H9 (cell line): ENCODE measurements around the gene GAS6. TPM values are rescaled to one million over a fixed set of nuclear protein-coding genes. Genes with fewer than 3 reads are reported as not detected.

Experiments used
- DNase-seq: peaks from one replicate; pipeline ENCODE4 v3.0.0-alpha.2; 2017
- H2AFZ ChIP-seq: one replicate; pipeline ENCODE4 v1.6.1; 2013; ENCODE audit warnings: mild to moderate bottlenecking, low read length, control low read depth, moderate library complexity
- H2AK5ac ChIP-seq: 2 replicates; pipeline ENCODE4 v1.6.1; 2013; ENCODE audit warnings: low read length, control low read depth, mixed read lengths; ENCODE audit not compliant: insufficient read length
- H2BK120ac ChIP-seq: one replicate; pipeline ENCODE4 v1.6.1; 2013; ENCODE audit warnings: low read depth, mild to moderate bottlenecking, low read length, control low read depth, inconsistent platforms; ENCODE audit not compliant: poor library complexity, severe bottlenecking
- H2BK12ac ChIP-seq: 2 replicates; pipeline ENCODE4 v1.6.1; 2013; ENCODE audit warnings: low read length, control low read depth, mixed read lengths, low read depth; ENCODE audit not compliant: insufficient read length
- H2BK15ac ChIP-seq: 2 replicates; pipeline ENCODE4 v1.6.1; 2013; ENCODE audit warnings: low read depth, low read length, control low read depth
- H2BK20ac ChIP-seq: one replicate; pipeline ENCODE4 v1.6.1; 2013; ENCODE audit warnings: low read depth, mild to moderate bottlenecking, low read length, control low read depth, inconsistent platforms; ENCODE audit not compliant: poor library complexity, severe bottlenecking
- H2BK5ac ChIP-seq: 2 replicates; pipeline ENCODE4 v1.6.1; 2013; ENCODE audit warnings: low read length, control low read depth, mixed read lengths; ENCODE audit not compliant: insufficient read length
- H3K14ac ChIP-seq: 2 replicates; pipeline ENCODE4 v1.6.1; 2013; ENCODE audit warnings: low read length, control low read depth; ENCODE audit not compliant: insufficient read depth
- H3K18ac ChIP-seq: 2 replicates; pipeline ENCODE4 v1.6.1; 2013; ENCODE audit warnings: low read depth, mild to moderate bottlenecking, mixed read lengths, low read length, control low read depth; ENCODE audit not compliant: insufficient read length
- H3K23ac ChIP-seq: 2 replicates; pipeline ENCODE4 v1.6.1; 2013; ENCODE audit warnings: low read length, control low read depth, mixed read lengths, low read depth; ENCODE audit not compliant: insufficient read length
- H3K23me2 ChIP-seq: 2 replicates; pipeline ENCODE4 v1.6.1; 2013; ENCODE audit warnings: low read depth, mild to moderate bottlenecking, mixed read lengths, low read length, control low read depth; ENCODE audit not compliant: insufficient read length, poor library complexity, severe bottlenecking
- H3K27ac ChIP-seq: 2 replicates; pipeline ENCODE4 v1.5.1; 2013; ENCODE audit warnings: low read length, control low read depth, mixed read lengths, low read depth; ENCODE audit not compliant: insufficient read length
- H3K27me3 ChIP-seq: 2 replicates; pipeline ENCODE4 v1.6.1; 2013; ENCODE audit warnings: low read length, control low read depth, inconsistent platforms; ENCODE audit not compliant: insufficient read depth
- H3K4ac ChIP-seq: 2 replicates; pipeline ENCODE4 v1.6.1; 2013; ENCODE audit warnings: low read depth, mild to moderate bottlenecking, control low read depth, inconsistent platforms, low read length, moderate library complexity
- H3K4me1 ChIP-seq: 2 replicates; pipeline ENCODE4 v1.6.1; 2013; ENCODE audit warnings: low read length, control low read depth, inconsistent platforms; ENCODE audit not compliant: insufficient read depth
- H3K4me2 ChIP-seq: 2 replicates; pipeline ENCODE4 v1.6.1; 2013; ENCODE audit warnings: low read length, control low read depth, mixed read lengths; ENCODE audit not compliant: insufficient read length, insufficient read depth
- H3K56ac ChIP-seq: 2 replicates; pipeline ENCODE4 v1.6.1; 2013; ENCODE audit warnings: low read depth, mild to moderate bottlenecking, mixed read lengths, low read length, control low read depth; ENCODE audit not compliant: insufficient read length
- H3K79me1 ChIP-seq: 2 replicates; pipeline ENCODE4 v1.6.1; 2013; ENCODE audit warnings: low read depth, mild to moderate bottlenecking, moderate library complexity, low read length, control low read depth, inconsistent platforms; ENCODE audit not compliant: insufficient read depth, poor library complexity, severe bottlenecking
- H3K79me2 ChIP-seq: 2 replicates; pipeline ENCODE4 v1.6.1; 2013; ENCODE audit warnings: low read length, control low read depth, inconsistent platforms; ENCODE audit not compliant: insufficient read depth
- H3K9ac ChIP-seq: 2 replicates; pipeline ENCODE4 v1.6.1; 2013; ENCODE audit warnings: low read length, control low read depth, mixed read lengths; ENCODE audit not compliant: insufficient read length; ENCODE audit errors: extremely low read depth
- H3K9me3 ChIP-seq: one replicate; pipeline ENCODE4 v1.6.1; 2013; ENCODE audit warnings: low read depth, low read length, inconsistent platforms; ENCODE audit not compliant: control insufficient read depth
- H3T11ph ChIP-seq: one replicate; pipeline ENCODE4 v1.6.1; 2013; ENCODE audit warnings: mild to moderate bottlenecking, low read length, control low read depth, inconsistent platforms
- H4K20me1 ChIP-seq: one replicate; pipeline ENCODE4 v1.6.1; 2013; ENCODE audit not compliant: control insufficient read depth, insufficient read length, insufficient read depth
- H4K5ac ChIP-seq: 2 replicates; pipeline ENCODE4 v1.6.1; 2013; ENCODE audit warnings: low read depth, mild to moderate bottlenecking, mixed read lengths, low read length, control low read depth; ENCODE audit not compliant: insufficient read length
- H4K8ac ChIP-seq: replicated peaks from 2 replicates; pipeline ENCODE4 v1.6.1; 2013; ENCODE audit warnings: low read length, control low read depth, mixed read lengths, low read depth; ENCODE audit not compliant: insufficient read length
- H4K91ac ChIP-seq: 2 replicates; pipeline ENCODE4 v1.6.1; 2013; ENCODE audit warnings: low read depth, mild to moderate bottlenecking, moderate library complexity, mixed read lengths, low read length, control low read depth; ENCODE audit not compliant: insufficient read length
- H3K27ac Mint-ChIP-seq, 3 experiments: 2 replicates in 2 of 3; 3 replicates in 1 of 3; pipeline ENCODE4 v1.8.0; 2020 to 2021; ENCODE audit warnings: mixed read lengths in 3 of 3, mild to moderate bottlenecking in 1 of 3, moderate library complexity in 1 of 3
- H3K27me3 Mint-ChIP-seq: 2 replicates; pipeline ENCODE4 v1.8.0; 2021; ENCODE audit warnings: low read depth, mild to moderate bottlenecking, moderate library complexity, mixed read lengths
- H3K36me3 Mint-ChIP-seq, 3 experiments: 2 replicates in 2 of 3; 3 replicates in 1 of 3; pipeline ENCODE4 v1.8.0; 2020 to 2021; ENCODE audit warnings: low read depth in 3 of 3, mixed read lengths in 3 of 3; ENCODE audit not compliant: insufficient read depth in 1 of 3
- H3K4me1 Mint-ChIP-seq, 2 experiments: 2 replicates each; pipeline ENCODE4 v1.8.0; 2020; ENCODE audit warnings: mixed read lengths in 2 of 2
- H3K4me3 Mint-ChIP-seq, 2 experiments: 2 replicates in 1 of 2; 3 replicates in 1 of 2; pipeline ENCODE4 v1.8.0; 2020 to 2021; ENCODE audit warnings: mild to moderate bottlenecking in 2 of 2, mixed read lengths in 2 of 2, moderate library complexity in 1 of 2
- H3K9me3 Mint-ChIP-seq, 2 experiments: 2 replicates in 1 of 2; 3 replicates in 1 of 2; pipeline ENCODE4 v1.8.0; 2020; ENCODE audit warnings: mild to moderate bottlenecking in 2 of 2, mixed read lengths in 2 of 2, moderate library complexity in 1 of 2
- WGBS: extraction: QIAGEN DNeasy Blood & Tissue Kit; methylation state at CpG from one replicate; pipeline ENCODE4 v1.1.7; 2013; ENCODE audit warnings: missing lambda C conversion rate, low lambda C conversion rate, mixed read lengths; ENCODE audit not compliant: insufficient read length; ENCODE audit errors: extremely low coverage; 5-methylcytosine and 5-hydroxymethylcytosine counted together
- total RNA-seq: library from RNA; stranded (reverse); gene quantifications from 2 replicates; pipeline ENCODE4 v1.2.1, GENCODE V29; 2021
- TF ChIP-seq, protein P1 (sequence below): fragments of 200-600 bp; sonication (generic); conservative IDR thresholded peaks from 3 replicates; pipeline ENCODE4 v1.8.0; 2021; ENCODE audit warnings: antibody characterized with exemption, mild to moderate bottlenecking

The GAS6 gene
- total RNA-seq, 1 experiment from 2014 or later, result 20.5 TPM

DNA sequence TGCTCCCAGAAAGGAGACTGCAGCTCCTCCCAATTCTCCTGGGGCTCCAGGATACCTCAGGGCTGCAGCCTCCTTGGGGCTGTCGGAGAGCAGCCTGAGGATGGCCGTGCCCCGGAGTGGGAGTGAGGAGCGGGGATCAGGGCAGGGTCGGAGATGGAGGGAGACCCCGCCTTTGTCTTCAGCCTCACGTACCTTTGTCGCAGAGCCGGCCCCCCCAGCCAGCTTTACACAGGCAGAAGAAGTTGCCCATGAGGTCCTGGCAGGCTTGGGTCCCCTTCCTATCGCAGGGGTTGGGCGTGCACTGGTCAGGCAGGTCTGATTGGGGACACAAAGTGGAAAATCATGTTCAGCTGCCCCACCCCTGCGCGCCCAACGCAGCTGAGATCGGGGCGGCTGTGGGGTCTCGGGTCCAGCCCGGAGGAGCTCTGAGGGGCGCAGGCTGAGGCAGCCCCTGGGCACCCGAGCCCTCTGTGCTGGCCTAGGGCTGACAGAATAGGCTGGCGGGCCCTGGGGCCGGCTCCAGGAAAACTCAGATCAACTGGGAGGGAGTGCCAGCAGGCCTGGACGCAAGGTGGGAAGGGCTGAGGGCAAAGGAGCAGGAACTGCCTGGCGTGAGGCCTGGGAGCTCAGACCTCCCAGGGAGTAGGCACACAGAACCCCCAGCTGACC is 24.2 kb downstream of the GAS6 start:
- peaks cover 13 to 21% of the 10 kb centered on the region in 2 experiments for H3K4me1 Mint-ChIP-seq
- Histone ChIP-seq H3K4me1 (no peaks in the 10 kb centered on the region), H2AK5ac (no peak overlapping the region), H4K20me1 (no peaks in the 10 kb centered on the region), H4K8ac (no peak overlapping the region), H2BK120ac (no peak overlapping the region), H4K5ac (no peak overlapping the region), H2BK5ac (no peak overlapping the region), H3K14ac (peak overlapping the region; percentile 3; the same call in 1 of the 2 replicates), H3K9ac (no peak overlapping the region), H3K9me3 (no peaks in the 10 kb centered on the region), H3K56ac (no peak overlapping the region), H3K27me3 (no peaks in the 10 kb centered on the region), H2AFZ (no peak overlapping the region), H3K79me1 (no peaks in the 10 kb centered on the region), H3K79me2 (no peaks in the 10 kb centered on the region), H3K4me2 (no peak overlapping the region), H3K18ac (no peak overlapping the region), H3K23ac (no peak overlapping the region), H3K4ac (no peak overlapping the region), H4K91ac (no peak overlapping the region), H2BK12ac (no peak overlapping the region), H2BK15ac (no peak overlapping the region), H3K23me2 (no peaks in the 10 kb centered on the region), H3K27ac (no peak overlapping the region), H2BK20ac (no peak overlapping the region), H3T11ph (no peak overlapping the region)
- no peak overlapping the region for H3K4me3 Mint-ChIP-seq
- WGBS, result no CpG with 5 or more reads among the region's 24 CpGs
- no peak overlapping the region for H3K27ac Mint-ChIP-seq
- H3K27me3 Mint-ChIP-seq, result no peaks in the 10 kb centered on the region
- TF ChIP-seq, protein P1, sequence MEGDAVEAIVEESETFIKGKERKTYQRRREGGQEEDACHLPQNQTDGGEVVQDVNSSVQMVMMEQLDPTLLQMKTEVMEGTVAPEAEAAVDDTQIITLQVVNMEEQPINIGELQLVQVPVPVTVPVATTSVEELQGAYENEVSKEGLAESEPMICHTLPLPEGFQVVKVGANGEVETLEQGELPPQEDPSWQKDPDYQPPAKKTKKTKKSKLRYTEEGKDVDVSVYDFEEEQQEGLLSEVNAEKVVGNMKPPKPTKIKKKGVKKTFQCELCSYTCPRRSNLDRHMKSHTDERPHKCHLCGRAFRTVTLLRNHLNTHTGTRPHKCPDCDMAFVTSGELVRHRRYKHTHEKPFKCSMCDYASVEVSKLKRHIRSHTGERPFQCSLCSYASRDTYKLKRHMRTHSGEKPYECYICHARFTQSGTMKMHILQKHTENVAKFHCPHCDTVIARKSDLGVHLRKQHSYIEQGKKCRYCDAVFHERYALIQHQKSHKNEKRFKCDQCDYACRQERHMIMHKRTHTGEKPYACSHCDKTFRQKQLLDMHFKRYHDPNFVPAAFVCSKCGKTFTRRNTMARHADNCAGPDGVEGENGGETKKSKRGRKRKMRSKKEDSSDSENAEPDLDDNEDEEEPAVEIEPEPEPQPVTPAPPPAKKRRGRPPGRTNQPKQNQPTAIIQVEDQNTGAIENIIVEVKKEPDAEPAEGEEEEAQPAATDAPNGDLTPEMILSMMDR, result no peak
- DNase-seq, result no peak
- H3K9me3 Mint-ChIP-seq, result no peaks in the 10 kb centered on the region
- peaks cover 0 to 22% (median 5%) of the 10 kb centered on the region in 3 experiments; a peak in 3 of 7 replicates for H3K36me3 Mint-ChIP-seq
